ENCODE data around the gene BLID. TPM values are rescaled to one million over a fixed set of nuclear protein-coding genes. Genes with fewer than 3 reads are reported as not detected.

The BLID gene
- total RNA-seq, 1 experiment from 2014 or later: 0.41 TPM

GRCh38 chr11:122075016-122075415 is 41.0 kb downstream of the BLID start:
- ATAC-seq: no peak
- Histone ChIP-seq H3K4me1 (ENCODE audit: control insufficient read depth, insufficient read depth, low read length) (no peaks in the 10 kb centered on the region), H3K27me3 (ENCODE audit: control insufficient read depth, insufficient read depth, low read length) (no peaks in the 10 kb centered on the region), H3K36me3 (ENCODE audit: control insufficient read depth, insufficient read depth, low read length) (no peaks in the 10 kb centered on the region), H3K27ac (ENCODE audit: low read length) (no peak overlapping the region), H3K4me3 (ENCODE audit: low read depth in 2 of 2, low read length in 2 of 2) (no peak overlapping the region), H3K9me3 (ENCODE audit: control insufficient read depth, insufficient read depth, low read depth, low read length) (no peaks in the 10 kb centered on the region)
- ChIA-PET CTCF (no interaction called here), POLR2A (no interaction called here)
- in situ Hi-C loops (cut with HindIII; ENCODE audit: low pct_unique_long_range_greater_than_20kb, low sequenced_read_pairs) (no loop called here), intact Hi-C loops (cut with micrococcal nuclease; ENCODE audit: unreplicated experiment) (no loop called here)
- TF ChIP-seq SIN3A (IDR thresholded peaks at IDR 0.05; ENCODE audit: borderline replicate concordance, insufficient read depth, low read depth, low read length) (no peak), CTCF (IDR thresholded peaks at IDR 0.05) (no peak), TCF7L2 (IDR thresholded peaks at IDR 0.05; ENCODE audit: low read depth, low read length) (no peak), POLR2AphosphoS5 (IDR thresholded peaks at IDR 0.05; ENCODE audit: low read depth, low read length) (no peak), REST (IDR thresholded peaks at IDR 0.05; ENCODE audit: insufficient read depth in 1 of 2, low read depth in 2 of 2, low read length in 1 of 2) (no peak)
- BruUV-seq (replicated peaks): no TSS peak
- no peak for DNase-seq (ENCODE audit: low read depth, low spot score)

- no peak for DNase-seq (ENCODE audit: low read depth, low spot score)
- Histone ChIP-seq H3K9me3 (ENCODE audit: control insufficient read depth, insufficient read depth, low read depth, low read length) (no peaks in the 10 kb centered on the region), H3K4me3 (ENCODE audit: low read depth in 2 of 2, low read length in 2 of 2) (no peak overlapping the region), H3K27ac (ENCODE audit: low read length) (no peak overlapping the region), H3K4me1 (ENCODE audit: control insufficient read depth, insufficient read depth, low read length) (no peaks in the 10 kb centered on the region), H3K27me3 (ENCODE audit: control insufficient read depth, insufficient read depth, low read length) (no peaks in the 10 kb centered on the region), H3K36me3 (ENCODE audit: control insufficient read depth, insufficient read depth, low read length) (no peaks in the 10 kb centered on the region)
- no peak for TF ChIP-seq SIN3A (IDR thresholded peaks at IDR 0.05; ENCODE audit: borderline replicate concordance, insufficient read depth, low read depth, low read length)
- TF ChIP-seq CTCF (IDR thresholded peaks at IDR 0.05): no peak
- no peak for TF ChIP-seq POLR2AphosphoS5 (IDR thresholded peaks at IDR 0.05; ENCODE audit: low read depth, low read length)
- TF ChIP-seq REST (IDR thresholded peaks at IDR 0.05; ENCODE audit: insufficient read depth in 1 of 2, low read depth in 2 of 2, low read length in 1 of 2): no peak
- no peak for TF ChIP-seq TCF7L2 (IDR thresholded peaks at IDR 0.05; ENCODE audit: low read depth, low read length)
- no peak for ATAC-seq
- in situ Hi-C loops (cut with HindIII; ENCODE audit: low pct_unique_long_range_greater_than_20kb, low sequenced_read_pairs): no loop called here
- POLR2A ChIA-PET: interaction anchor here (0.7 kb wide), 1 partner anchor 238 kb away, joined by 3 read pairs; no protein-coding TSS in a partner anchor
- CTCF ChIA-PET: no interaction called here
- intact Hi-C loops (cut with micrococcal nuclease; ENCODE audit: unreplicated experiment): no loop called here
- BruUV-seq (replicated peaks): no TSS peak
Observed at GRCh38 chr11:122074022-122074421, 42.0 kb downstream of the BLID start.

Measured in Panc1 (cell line).